Mesendoderm (in vitro differentiated cells): ENCODE data around the gene LDLR.
"Not testable (repeated sequence)": the region's sequence is repeated elsewhere in the genome, so short reads cannot be mapped to it uniquely, and the experiment has no call there.

ENCODE experiments used
- DNase-seq: peaks from one replicate; pipeline ENCODE4 v3.0.0; 2013
- H2AK5ac ChIP-seq: 2 replicates; pipeline ENCODE4 v1.6.1; 2013; ENCODE audit warnings: low read length, inconsistent platforms
- H2BK120ac ChIP-seq: 2 replicates; pipeline ENCODE4 v1.6.1; 2013; ENCODE audit warnings: low read depth, mild to moderate bottlenecking, low read length, moderate library complexity, mixed read lengths
- H2BK15ac ChIP-seq: replicated peaks from 2 replicates; pipeline ENCODE4 v1.6.1; 2013; ENCODE audit warnings: low read depth, mild to moderate bottlenecking, moderate library complexity
- H2BK5ac ChIP-seq: 2 replicates; pipeline ENCODE4 v1.6.1; 2013; ENCODE audit warnings: low read length, inconsistent platforms
- H3K18ac ChIP-seq: 2 replicates; pipeline ENCODE4 v1.6.1; 2013; ENCODE audit warnings: mild to moderate bottlenecking, low read length, mixed read lengths
- H3K23ac ChIP-seq: one replicate; pipeline ENCODE4 v1.6.1; 2013; ENCODE audit warnings: low read length
- H3K27ac ChIP-seq: 2 replicates; pipeline ENCODE4 v1.5.1; 2013; ENCODE audit warnings: low read depth, mild to moderate bottlenecking, inconsistent platforms, low read length, moderate library complexity
- H3K27me3 ChIP-seq: 2 replicates; pipeline ENCODE4 v1.6.1; 2013; ENCODE audit warnings: low read length, control low read depth, mild to moderate bottlenecking, inconsistent platforms; ENCODE audit not compliant: insufficient read depth, poor library complexity
- H3K36me3 ChIP-seq: 2 replicates; pipeline ENCODE4 v1.6.1; 2013; ENCODE audit warnings: low read length, inconsistent platforms; ENCODE audit not compliant: control insufficient read depth, insufficient read depth
- H3K4ac ChIP-seq: one replicate; pipeline ENCODE4 v1.6.1; 2013; ENCODE audit warnings: low read depth, mild to moderate bottlenecking, low read length, moderate library complexity
- H3K4me1 ChIP-seq: 2 replicates; pipeline ENCODE4 v1.6.1; 2013; ENCODE audit warnings: low read depth, low read length, inconsistent platforms; ENCODE audit not compliant: control insufficient read depth
- H3K4me2 ChIP-seq: 2 replicates; pipeline ENCODE4 v1.6.1; 2013; ENCODE audit warnings: low read length
- H3K4me3 ChIP-seq: 2 replicates; pipeline ENCODE4 v1.5.1; 2013; ENCODE audit warnings: mild to moderate bottlenecking, low read length
- H3K56ac ChIP-seq: one replicate; pipeline ENCODE4 v1.6.1; 2013; ENCODE audit warnings: low read length
- H3K79me1 ChIP-seq: 2 replicates; pipeline ENCODE4 v1.6.1; 2013; ENCODE audit warnings: low read length, inconsistent platforms
- H3K79me2 ChIP-seq: 2 replicates; pipeline ENCODE4 v1.6.1; 2013; ENCODE audit warnings: mild to moderate bottlenecking, low read length; ENCODE audit not compliant: control insufficient read depth, insufficient read depth
- H3K9ac ChIP-seq: 2 replicates; pipeline ENCODE4 v1.6.1; 2013; ENCODE audit warnings: low read length, inconsistent platforms
- H4K5ac ChIP-seq: one replicate; pipeline ENCODE4 v1.6.1; 2013; ENCODE audit warnings: low read length
- H4K8ac ChIP-seq: one replicate; pipeline ENCODE4 v1.6.1; 2013; ENCODE audit warnings: low read depth, mild to moderate bottlenecking, control low read depth, low read length, moderate library complexity
- WGBS: extraction: QIAGEN DNeasy Blood & Tissue Kit; methylation state at CpG from one replicate; pipeline ENCODE4 v1.1.7; 2013; ENCODE audit warnings: low lambda C conversion rate, missing lambda C conversion rate; ENCODE audit not compliant: insufficient coverage; ENCODE audit errors: extremely low coverage; 5-methylcytosine and 5-hydroxymethylcytosine counted together

Gene LDLR

GRCh38 chr19:11115895-11116446, 26.7 kb downstream of the LDLR start:
- Histone ChIP-seq H3K23ac (no peak overlapping the region), H3K79me1 (peaks cover 13% of the 10 kb centered on the region), H3K9ac (no peak overlapping the region), H3K79me2 (no peaks in the 10 kb centered on the region), H4K8ac (no peak overlapping the region), H2BK5ac (no peak overlapping the region), H2BK120ac (no peak overlapping the region), H3K56ac (no peak overlapping the region), H4K5ac (no peak overlapping the region), H3K18ac (no peak overlapping the region), H3K36me3 (peaks cover 51% of the 10 kb centered on the region), H2AK5ac (no peak overlapping the region), H3K4me3 (no peak overlapping the region), H3K4ac (no peak overlapping the region), H3K4me1 (no peaks in the 10 kb centered on the region), H3K27me3 (no peaks in the 10 kb centered on the region), H2BK15ac (no peak overlapping the region), H3K27ac (no peak overlapping the region), H3K4me2 (no peak overlapping the region)
- WGBS, result no CpG with 5 or more reads among the region's 11 CpGs
- DNase-seq, result no peak

GRCh38 chr19:11116507-11116906, 27.2 kb downstream of the LDLR start:
- Histone ChIP-seq H3K27ac (no peak overlapping the region), H4K8ac (no peak overlapping the region), H3K4me3 (no peak overlapping the region), H3K23ac (no peak overlapping the region), H3K79me1 (peaks cover 11% of the 10 kb centered on the region), H2AK5ac (no peak overlapping the region), H2BK120ac (no peak overlapping the region), H3K9ac (no peak overlapping the region), H3K27me3 (no peaks in the 10 kb centered on the region), H3K36me3 (peaks cover 48% of the 10 kb centered on the region), H2BK15ac (no peak overlapping the region), H4K5ac (no peak overlapping the region), H3K56ac (no peak overlapping the region), H3K79me2 (no peaks in the 10 kb centered on the region), H3K18ac (no peak overlapping the region), H3K4me2 (no peak overlapping the region), H2BK5ac (no peak overlapping the region), H3K4ac (no peak overlapping the region), H3K4me1 (no peaks in the 10 kb centered on the region)
- DNase-seq, result no peak
- no CpG with 5 or more reads among the region's 9 CpGs for WGBS

- not testable (repeated sequence) for H3K56ac ChIP-seq, H3K18ac ChIP-seq, H3K4ac ChIP-seq, H3K4me2 ChIP-seq, H3K4me1 ChIP-seq, H3K9ac ChIP-seq, DNase-seq, H4K5ac ChIP-seq, H2AK5ac ChIP-seq, H2BK15ac ChIP-seq, H3K23ac ChIP-seq, H3K79me2 ChIP-seq, H3K27ac ChIP-seq, H3K4me3 ChIP-seq, H3K27me3 ChIP-seq, H2BK5ac ChIP-seq, H4K8ac ChIP-seq, H2BK120ac ChIP-seq
- Histone ChIP-seq H3K36me3 (peaks cover 38% of the 10 kb centered on the region), H3K79me1 (peaks cover 12% of the 10 kb centered on the region)
- no CpG with 5 or more reads among the region's 17 CpGs for WGBS
These were observed 32.7 kb downstream of the LDLR start for GRCh38 chr19:11121963-11122362.

- Histone ChIP-seq H3K27me3 (no peaks in the 10 kb centered on the region), H2BK5ac (no peak overlapping the region), H4K8ac (no peak overlapping the region), H3K4me1 (no peaks in the 10 kb centered on the region), H3K4ac (no peak overlapping the region), H3K56ac (no peak overlapping the region), H3K36me3 (peaks cover 43% of the 10 kb centered on the region), H3K79me2 (no peaks in the 10 kb centered on the region), H3K27ac (no peak overlapping the region), H3K79me1 (peaks cover 11% of the 10 kb centered on the region), H3K18ac (no peak overlapping the region), H2BK120ac (no peak overlapping the region), H2BK15ac (no peak overlapping the region), H3K4me3 (no peak overlapping the region), H2AK5ac (no peak overlapping the region), H3K23ac (no peak overlapping the region), H3K9ac (no peak overlapping the region), H4K5ac (no peak overlapping the region), H3K4me2 (no peak overlapping the region)
- DNase-seq, result no peak
- no CpG with 5 or more reads among the region's 13 CpGs for WGBS
These were observed 33.9 kb downstream of the LDLR start for GRCh38 chr19:11123114-11123513.

GRCh38 chr19:11124157-11124556, 34.9 kb downstream of the LDLR start:
- not testable (repeated sequence) for H3K79me2 ChIP-seq, H3K4me1 ChIP-seq, H3K9ac ChIP-seq, H3K79me1 ChIP-seq, H3K23ac ChIP-seq, H3K4ac ChIP-seq, H3K56ac ChIP-seq, H2BK5ac ChIP-seq, H4K5ac ChIP-seq, H3K27ac ChIP-seq, H2BK15ac ChIP-seq, H3K18ac ChIP-seq, H3K27me3 ChIP-seq, DNase-seq, H2BK120ac ChIP-seq, H3K4me2 ChIP-seq, H3K4me3 ChIP-seq, H4K8ac ChIP-seq, H2AK5ac ChIP-seq
- no CpG with 5 or more reads among the region's 4 CpGs for WGBS
- H3K36me3 ChIP-seq, result peaks cover 43% of the 10 kb centered on the region

GRCh38 chr19:11125994-11126685, 36.9 kb downstream of the LDLR start:
- H3K79me1 ChIP-seq, result peaks cover 7% of the 10 kb centered on the region
- no peak overlapping the region for H4K8ac ChIP-seq
- H3K9ac ChIP-seq, result no peak overlapping the region
- no peak overlapping the region for H4K5ac ChIP-seq
- H3K4ac ChIP-seq, result no peak overlapping the region
- no peaks in the 10 kb centered on the region for H3K4me1 ChIP-seq
- no CpG with 5 or more reads among the region's 11 CpGs for WGBS
- H2AK5ac ChIP-seq, result no peak overlapping the region
- H3K56ac ChIP-seq, result no peak overlapping the region
- no peak overlapping the region for H3K4me2 ChIP-seq
- H3K4me3 ChIP-seq, result no peak overlapping the region
- H3K36me3 ChIP-seq, result peaks cover 37% of the 10 kb centered on the region
- H3K18ac ChIP-seq, result no peak overlapping the region
- no peaks in the 10 kb centered on the region for H3K79me2 ChIP-seq
- DNase-seq, result peak; percentile 90
- H2BK5ac ChIP-seq, result no peak overlapping the region
- H3K27ac ChIP-seq, result no peak overlapping the region
- no peaks in the 10 kb centered on the region for H3K27me3 ChIP-seq
- no peak overlapping the region for H2BK15ac ChIP-seq
- H3K23ac ChIP-seq, result no peak overlapping the region
- no peak overlapping the region for H2BK120ac ChIP-seq
